Osteoblast (primary cell): ENCODE data around the gene CHRNA4. TPM values are rescaled to one million over a fixed set of nuclear protein-coding genes. Genes with fewer than 3 reads are reported as not detected.

Experiments used
- DNase-seq: peaks from one replicate; pipeline ENCODE4 v3.0.0; 2011; ENCODE audit warnings: low spot score, mixed read lengths; ENCODE audit not compliant: insufficient read length; ENCODE audit errors: missing footprints
- H2AFZ ChIP-seq: 2 replicates; pipeline ENCODE4 v1.6.0; 2011; ENCODE audit warnings: mild to moderate bottlenecking, low read length
- H3K27ac ChIP-seq: 2 replicates; pipeline ENCODE4 v1.5.1; 2011; ENCODE audit warnings: mild to moderate bottlenecking, low read depth, low read length, moderate library complexity
- H3K27me3 ChIP-seq: 2 replicates; pipeline ENCODE4 v1.6.0; 2012; ENCODE audit warnings: mild to moderate bottlenecking, control low read depth, inconsistent platforms, low read length, moderate library complexity; ENCODE audit not compliant: insufficient read depth
- H3K36me3 ChIP-seq: 2 replicates; pipeline ENCODE4 v1.5.1; 2011; ENCODE audit warnings: mild to moderate bottlenecking, low read length, control low read depth, moderate library complexity; ENCODE audit not compliant: insufficient read depth
- H3K4me1 ChIP-seq: 2 replicates; pipeline ENCODE4 v1.5.1; 2011; ENCODE audit warnings: mild to moderate bottlenecking, low read length, control low read depth, moderate library complexity; ENCODE audit not compliant: insufficient read depth
- H3K4me2 ChIP-seq: 2 replicates; pipeline ENCODE4 v1.6.0; 2011; ENCODE audit warnings: mild to moderate bottlenecking, low read length; ENCODE audit not compliant: insufficient read depth
- H3K4me3 ChIP-seq: fragments of 200-600 bp; sonication (generic); 3 replicates; pipeline ENCODE4 v1.5.1; 2012; ENCODE audit warnings: mild to moderate bottlenecking, low read length, inconsistent platforms; ENCODE audit not compliant: insufficient read depth
- H3K79me2 ChIP-seq: 2 replicates; pipeline ENCODE4 v1.6.0; 2012; ENCODE audit warnings: mild to moderate bottlenecking, low read length, control low read depth, inconsistent platforms; ENCODE audit not compliant: insufficient read depth
- H3K9me3 ChIP-seq: 2 replicates; pipeline ENCODE4 v1.5.1; 2011; ENCODE audit warnings: low read depth, low read length, control low read depth
- H4K20me1 ChIP-seq: 2 replicates; pipeline ENCODE4 v1.6.0; 2012; ENCODE audit warnings: mild to moderate bottlenecking, low read length, control low read depth; ENCODE audit not compliant: insufficient read depth
- total RNA-seq: library from RNA; depleted of rRNA; stranded (reverse); fragments of >200 nt; gene quantifications from 2 replicates; pipeline ENCODE4 v1.2.3, GENCODE V29; 2012
- TF ChIP-seq, protein P1 (sequence below): IDR thresholded peaks from 2 replicates; pipeline ENCODE4 v1.5.1; 2011; ENCODE audit warnings: mild to moderate bottlenecking, low read depth, low read length, moderate library complexity; ENCODE audit errors: extremely low read depth

CHRNA4 gene
- total RNA-seq, 1 donor = not detected

GRCh38 chr20:63303095-63303666 lies 58.0 kb downstream of the CHRNA4 start:
- Histone ChIP-seq H3K4me2 (no peak overlapping the region), H3K27me3 (peaks cover 15% of the 10 kb centered on the region), H4K20me1 (no peaks in the 10 kb centered on the region), H3K36me3 (no peaks in the 10 kb centered on the region), H3K4me3 (no peak overlapping the region), H3K79me2 (no peaks in the 10 kb centered on the region), H2AFZ (no peak overlapping the region), H3K27ac (no peak overlapping the region), H3K9me3 (peaks cover 2% of the 10 kb centered on the region), H3K4me1 (no peaks in the 10 kb centered on the region)
- no peak for DNase-seq
- TF ChIP-seq, protein P1, sequence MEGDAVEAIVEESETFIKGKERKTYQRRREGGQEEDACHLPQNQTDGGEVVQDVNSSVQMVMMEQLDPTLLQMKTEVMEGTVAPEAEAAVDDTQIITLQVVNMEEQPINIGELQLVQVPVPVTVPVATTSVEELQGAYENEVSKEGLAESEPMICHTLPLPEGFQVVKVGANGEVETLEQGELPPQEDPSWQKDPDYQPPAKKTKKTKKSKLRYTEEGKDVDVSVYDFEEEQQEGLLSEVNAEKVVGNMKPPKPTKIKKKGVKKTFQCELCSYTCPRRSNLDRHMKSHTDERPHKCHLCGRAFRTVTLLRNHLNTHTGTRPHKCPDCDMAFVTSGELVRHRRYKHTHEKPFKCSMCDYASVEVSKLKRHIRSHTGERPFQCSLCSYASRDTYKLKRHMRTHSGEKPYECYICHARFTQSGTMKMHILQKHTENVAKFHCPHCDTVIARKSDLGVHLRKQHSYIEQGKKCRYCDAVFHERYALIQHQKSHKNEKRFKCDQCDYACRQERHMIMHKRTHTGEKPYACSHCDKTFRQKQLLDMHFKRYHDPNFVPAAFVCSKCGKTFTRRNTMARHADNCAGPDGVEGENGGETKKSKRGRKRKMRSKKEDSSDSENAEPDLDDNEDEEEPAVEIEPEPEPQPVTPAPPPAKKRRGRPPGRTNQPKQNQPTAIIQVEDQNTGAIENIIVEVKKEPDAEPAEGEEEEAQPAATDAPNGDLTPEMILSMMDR = no peak

DNA sequence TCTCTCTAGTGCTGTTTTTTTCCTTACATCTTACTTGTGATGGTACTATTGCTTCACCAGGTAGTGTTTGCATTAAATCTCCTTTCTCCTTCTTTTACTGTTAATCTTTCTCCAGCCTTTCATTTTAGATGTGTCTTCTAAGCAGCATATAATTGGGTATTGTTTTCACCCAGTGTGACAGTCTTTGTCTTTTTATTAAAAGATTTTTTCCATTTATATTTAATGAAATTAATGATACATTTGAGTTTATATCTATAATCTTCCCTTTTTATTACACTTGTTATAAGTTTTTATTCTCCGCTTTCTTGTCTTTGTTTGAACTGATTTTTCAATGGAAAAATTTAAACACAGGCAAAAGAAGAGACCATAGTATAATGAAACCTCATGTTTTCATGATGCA lies 59.5 kb downstream of the CHRNA4 start:
- H3K79me2 ChIP-seq = no peaks in the 10 kb centered on the region
- DNase-seq = no peak
- peaks cover 2% of the 10 kb centered on the region for H3K9me3 ChIP-seq
- H3K27me3 ChIP-seq = peaks cover 19% of the 10 kb centered on the region
- H3K27ac ChIP-seq = no peak overlapping the region
- H3K4me2 ChIP-seq = no peak overlapping the region
- TF ChIP-seq, protein P1 = no peak
- H3K4me1 ChIP-seq = no peaks in the 10 kb centered on the region
- no peaks in the 10 kb centered on the region for H3K36me3 ChIP-seq
- no peak overlapping the region for H2AFZ ChIP-seq
- no peaks in the 10 kb centered on the region for H4K20me1 ChIP-seq
- H3K4me3 ChIP-seq = no peak overlapping the region

GRCh38 chr20:63298731-63299312 lies 62.3 kb downstream of the CHRNA4 start:
- no peak for DNase-seq
- H3K79me2 ChIP-seq = no peaks in the 10 kb centered on the region
- H3K4me1 ChIP-seq = no peaks in the 10 kb centered on the region
- TF ChIP-seq, protein P1 = no peak
- H3K4me3 ChIP-seq = no peak overlapping the region
- no peaks in the 10 kb centered on the region for H4K20me1 ChIP-seq
- peaks cover 40% of the 10 kb centered on the region for H3K27me3 ChIP-seq
- peaks cover 2% of the 10 kb centered on the region for H3K9me3 ChIP-seq
- H3K4me2 ChIP-seq = no peak overlapping the region
- no peak overlapping the region for H2AFZ ChIP-seq
- H3K27ac ChIP-seq = no peak overlapping the region
- no peaks in the 10 kb centered on the region for H3K36me3 ChIP-seq

GRCh38 chr20:63297796-63298572 lies 63.2 kb downstream of the CHRNA4 start:
- TF ChIP-seq, protein P1 = no peak
- Histone ChIP-seq H3K4me1 (no peaks in the 10 kb centered on the region), H3K9me3 (peaks cover 2% of the 10 kb centered on the region), H3K36me3 (no peaks in the 10 kb centered on the region), H3K4me2 (no peak overlapping the region), H2AFZ (no peak overlapping the region), H3K27ac (no peak overlapping the region), H4K20me1 (no peaks in the 10 kb centered on the region), H3K27me3 (peaks cover 45% of the 10 kb centered on the region), H3K79me2 (no peaks in the 10 kb centered on the region), H3K4me3 (no peak overlapping the region)
- no peak for DNase-seq
